Measurements from ENCODE around the gene CEND1. TPM values are rescaled to one million over a fixed set of nuclear protein-coding genes. Genes with fewer than 3 reads are reported as not detected.

Gene CEND1
- total RNA-seq, 6 donors from 2014 or later: not detected

GRCh38 chr11:766936-767210 lies 23.0 kb downstream of the CEND1 start:
- H3K4me1 ChIP-seq: peaks cover 0 to 7% (median 6%) of the 10 kb centered on the region in 4 donors
- WGBS, 2 donors: 94 to 100% methylated on average over 2 of the region's 2 CpGs
- H3K36me3 ChIP-seq: peaks cover 16 to 65% (median 58%) of the 10 kb centered on the region in 4 donors

GRCh38 chr11:766106-766935 lies 23.6 kb downstream of the CEND1 start:
- no peak overlapping the region for H3K27ac ChIP-seq
- TF ChIP-seq EP300 (IDR thresholded peaks at IDR 0.05) (no peak), POLR2A (IDR thresholded peaks at IDR 0.05) (no peak), POLR2AphosphoS5 (IDR thresholded peaks at IDR 0.05) (no peak)
- TF ChIP-seq, protein P1, sequence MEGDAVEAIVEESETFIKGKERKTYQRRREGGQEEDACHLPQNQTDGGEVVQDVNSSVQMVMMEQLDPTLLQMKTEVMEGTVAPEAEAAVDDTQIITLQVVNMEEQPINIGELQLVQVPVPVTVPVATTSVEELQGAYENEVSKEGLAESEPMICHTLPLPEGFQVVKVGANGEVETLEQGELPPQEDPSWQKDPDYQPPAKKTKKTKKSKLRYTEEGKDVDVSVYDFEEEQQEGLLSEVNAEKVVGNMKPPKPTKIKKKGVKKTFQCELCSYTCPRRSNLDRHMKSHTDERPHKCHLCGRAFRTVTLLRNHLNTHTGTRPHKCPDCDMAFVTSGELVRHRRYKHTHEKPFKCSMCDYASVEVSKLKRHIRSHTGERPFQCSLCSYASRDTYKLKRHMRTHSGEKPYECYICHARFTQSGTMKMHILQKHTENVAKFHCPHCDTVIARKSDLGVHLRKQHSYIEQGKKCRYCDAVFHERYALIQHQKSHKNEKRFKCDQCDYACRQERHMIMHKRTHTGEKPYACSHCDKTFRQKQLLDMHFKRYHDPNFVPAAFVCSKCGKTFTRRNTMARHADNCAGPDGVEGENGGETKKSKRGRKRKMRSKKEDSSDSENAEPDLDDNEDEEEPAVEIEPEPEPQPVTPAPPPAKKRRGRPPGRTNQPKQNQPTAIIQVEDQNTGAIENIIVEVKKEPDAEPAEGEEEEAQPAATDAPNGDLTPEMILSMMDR (IDR thresholded peaks at IDR 0.05): no peak
- H3K27me3 ChIP-seq: no peaks in the 10 kb centered on the region
- no peak for DNase-seq
- WGBS, 2 donors: 84 to 85% methylated on average over 9 of the region's 11 CpGs
- H3K36me3 ChIP-seq: peaks cover 17 to 65% (median 58%) of the 10 kb centered on the region in 4 donors
- no peak for ATAC-seq (ENCODE audit: low FRiP score in 2 of 2)
- peaks cover 0 to 7% (median 6%) of the 10 kb centered on the region in 4 donors for H3K4me1 ChIP-seq
- no peaks in the 10 kb centered on the region for H3K9me3 ChIP-seq
- no peak overlapping the region for H3K4me3 ChIP-seq

More at GRCh38 chr11:766936-767210, 23.0 kb downstream of the CEND1 start:
- ATAC-seq (ENCODE audit: low FRiP score in 2 of 2) (no peak), DNase-seq (no peak)
- Histone ChIP-seq H3K9me3 (no peaks in the 10 kb centered on the region), H3K27ac (no peak overlapping the region), H3K27me3 (no peaks in the 10 kb centered on the region), H3K4me3 (no peak overlapping the region)
- no peak for TF ChIP-seq EP300 (IDR thresholded peaks at IDR 0.05)

- Histone ChIP-seq H3K4me3 (no peak overlapping the region), H3K27ac (peak overlapping the region in 1 of 4 donors; percentile 16)
These were observed 24.1 kb downstream of the CEND1 start for GRCh38 chr11:765802-766091.

GRCh38 chr11:765025-765801 lies 24.7 kb downstream of the CEND1 start:
- no peak overlapping the region for H3K4me3 ChIP-seq
- WGBS, 2 donors: 73 to 74% methylated on average over 15 to 18 of the region's 19 CpGs

More at GRCh38 chr11:765802-766091, 24.1 kb downstream of the CEND1 start:
- Histone ChIP-seq H3K27me3 (no peaks in the 10 kb centered on the region), H3K4me1 (peaks cover 0 to 7% (median 6%) of the 10 kb centered on the region in 4 donors), H3K36me3 (peaks cover 20 to 65% (median 57%) of the 10 kb centered on the region in 4 donors), H3K9me3 (no peaks in the 10 kb centered on the region)
- DNase-seq (no peak), ATAC-seq (ENCODE audit: low FRiP score in 2 of 2) (no peak)
- 93 to 95% methylated on average over 8 of the region's 8 CpGs for WGBS, 2 donors
- TF ChIP-seq POLR2AphosphoS5 (IDR thresholded peaks at IDR 0.05): no peak

GRCh38 chr11:764322-765024 lies 25.4 kb downstream of the CEND1 start:
- no peak for TF ChIP-seq POLR2A (IDR thresholded peaks at IDR 0.05)
- no peak for TF ChIP-seq EP300 (IDR thresholded peaks at IDR 0.05)
- TF ChIP-seq POLR2AphosphoS5 (IDR thresholded peaks at IDR 0.05): no peak
- TF ChIP-seq, protein P1 (IDR thresholded peaks at IDR 0.05): no peak
- ATAC-seq (ENCODE audit: low FRiP score in 2 of 2): no peak
- 91 to 92% methylated on average over 17 to 18 of the region's 18 CpGs for WGBS, 2 donors
- peaks cover 32 to 70% (median 59%) of the 10 kb centered on the region in 4 donors for H3K36me3 ChIP-seq
- no peaks in the 10 kb centered on the region for H3K27me3 ChIP-seq
- DNase-seq: no peak
- H3K27ac ChIP-seq: no peak overlapping the region
- no peak overlapping the region for H3K4me3 ChIP-seq
- no peaks in the 10 kb centered on the region for H3K9me3 ChIP-seq
- H3K4me1 ChIP-seq: peaks cover 0 to 7% (median 6%) of the 10 kb centered on the region in 4 donors

More at GRCh38 chr11:765025-765801, 24.7 kb downstream of the CEND1 start:
- TF ChIP-seq POLR2A (IDR thresholded peaks at IDR 0.05): peak in 1 of 4 donors; percentile 12
- TF ChIP-seq EP300 (IDR thresholded peaks at IDR 0.05): no peak
- TF ChIP-seq, protein P1 (IDR thresholded peaks at IDR 0.05): peak; percentile 57 to 79 (median 68)
- TF ChIP-seq POLR2AphosphoS5 (IDR thresholded peaks at IDR 0.05): no peak
- ATAC-seq (ENCODE audit: low FRiP score in 2 of 2) (peak; percentile 64 to 65), DNase-seq (peak; percentile 69 to 76)
- Histone ChIP-seq H3K9me3 (no peaks in the 10 kb centered on the region), H3K4me1 (peaks cover 0 to 7% (median 6%) of the 10 kb centered on the region in 4 donors), H3K27ac (peak overlapping the region in 1 of 4 donors; percentile 16), H3K27me3 (no peaks in the 10 kb centered on the region), H3K36me3 (peaks cover 25 to 65% (median 57%) of the 10 kb centered on the region in 4 donors)
